HepG2 (cell line): Measurements from ENCODE around the gene LMF2. TPM values are rescaled to one million over a fixed set of nuclear protein-coding genes. Genes with fewer than 3 reads are reported as not detected.

Source experiments
- ADNP ChIP-seq: sonication (generic); formaldehyde crosslinking; IDR thresholded peaks from 2 replicates; pipeline ENCODE4 v1.4.0; 2020; ENCODE audit warnings: missing genetic modification reagents
- ARNTL ChIP-seq: sonication (generic); formaldehyde crosslinking; IDR thresholded peaks from 2 replicates; pipeline ENCODE4 v1.4.0; 2020; ENCODE audit warnings: mild to moderate bottlenecking, missing genetic modification reagents
- FOSL2 ChIP-seq: sonication (generic); formaldehyde crosslinking; IDR thresholded peaks from 2 replicates; pipeline ENCODE4 v1.4.0; 2020; ENCODE audit warnings: missing genetic modification reagents
- HNRNPL ChIP-seq: fragments of 200-400 bp; formaldehyde crosslinking; IDR thresholded peaks from 2 replicates; pipeline ENCODE4 v1.6.1; 2017; ENCODE audit warnings: mild to moderate bottlenecking, low read depth, low read length
- KDM4B ChIP-seq: sonication (generic); formaldehyde crosslinking; IDR thresholded peaks from 2 replicates; pipeline ENCODE4 v1.4.0; 2020; ENCODE audit warnings: missing genetic modification reagents
- MIER2 ChIP-seq: IDR thresholded peaks from 2 replicates; pipeline ENCODE4 v1.6.1; 2016; ENCODE audit warnings: missing biosample characterization, missing genetic modification reagents
- MLXIP ChIP-seq: sonication (generic); formaldehyde crosslinking; IDR thresholded peaks from 2 replicates; pipeline ENCODE4 v1.9.0; 2021; ENCODE audit warnings: missing genetic modification reagents, borderline replicate concordance
- MNT ChIP-seq: fragments of 450-650 bp; IDR thresholded peaks from 2 replicates; pipeline ENCODE4 v1.6.1; 2016
- POGZ ChIP-seq: sonication (generic); formaldehyde crosslinking; IDR thresholded peaks from 2 replicates; pipeline ENCODE4 v1.4.0; 2020; ENCODE audit warnings: mild to moderate bottlenecking, missing genetic modification reagents
- RCOR2 ChIP-seq: IDR thresholded peaks from 2 replicates; pipeline ENCODE4 v1.6.1; 2016; ENCODE audit warnings: missing biosample characterization, missing genetic modification reagents
- RXRB ChIP-seq: IDR thresholded peaks from 2 replicates; pipeline ENCODE4 v1.6.1; 2016; ENCODE audit warnings: borderline replicate concordance, missing genetic modification reagents, missing compliant biosample characterization
- YEATS4 ChIP-seq: sonication (generic); formaldehyde crosslinking; IDR thresholded peaks from 2 replicates; pipeline ENCODE4 v1.4.0; 2020; ENCODE audit warnings: missing genetic modification reagents, borderline replicate concordance
- ZBTB42 ChIP-seq: sonication (generic); formaldehyde crosslinking; IDR thresholded peaks from 2 replicates; pipeline ENCODE4 v1.5.0; 2020; ENCODE audit warnings: mild to moderate bottlenecking, missing genetic modification reagents
- ZHX1 ChIP-seq: sonication (generic); formaldehyde crosslinking; IDR thresholded peaks from 2 replicates; pipeline ENCODE4 v1.8.1; 2022; ENCODE audit warnings: low read depth, mild to moderate bottlenecking, missing genetic modification reagents
- ZMAT3 ChIP-seq: sonication (generic); formaldehyde crosslinking; conservative IDR thresholded peaks from 2 replicates; pipeline ENCODE4 v1.7.0; 2021; ENCODE audit warnings: missing genetic modification reagents
- ZNF24 ChIP-seq: fragments of 450-650 bp; IDR thresholded peaks from 2 replicates; pipeline ENCODE4 v1.6.1; 2017; ENCODE audit warnings: antibody characterized with exemption, mild to moderate bottlenecking
- ZNF558 ChIP-seq: sonication (generic); formaldehyde crosslinking; IDR thresholded peaks from 2 replicates; pipeline ENCODE4 v1.9.0; 2022; ENCODE audit warnings: mild to moderate bottlenecking, missing genetic modification reagents, borderline replicate concordance
- ZNF7 ChIP-seq: IDR thresholded peaks from 2 replicates; pipeline ENCODE4 v1.6.1; 2016; ENCODE audit warnings: missing biosample characterization, missing genetic modification reagents
- ZNF780A ChIP-seq: sonication (generic); formaldehyde crosslinking; IDR thresholded peaks from 2 replicates; pipeline ENCODE4 v1.8.0; 2022; ENCODE audit warnings: mild to moderate bottlenecking, missing genetic modification reagents, moderate library complexity
- polyA plus RNA-seq, 8 experiments: library from polyadenylated mRNA; depleted of rRNA in 3 of 8; stranded (reverse) in 7 of 8; unstranded in 1 of 8; fragments of >200 nt; fragmentation: Illumina TruSeq in 4 of 8; extraction: Trizol in 4 of 8; gene quantifications; 2 replicates each; pipeline versions ENCODE4 v1.2.1 to v1.2.3, GENCODE V29; 2011 to 2016; ENCODE audit warnings: low read depth in 4 of 8, missing spikeins in 1 of 8, mixed read lengths in 1 of 8; ENCODE audit not compliant: insufficient read depth in 1 of 8
- total RNA-seq, 5 experiments: library from RNA; depleted of rRNA; stranded (reverse); fragments of >200 nt; fragmentation: Illumina TruSeq; extraction: Trizol; gene quantifications; 2 replicates each; pipeline ENCODE4 v1.2.3, GENCODE V29; 2016; ENCODE audit warnings: low read depth in 1 of 5
- TF ChIP-seq, protein P1 (sequence below): sonication (generic); formaldehyde crosslinking; conservative IDR thresholded peaks from 2 replicates; pipeline ENCODE4 v1.5.0; 2020; ENCODE audit warnings: missing genetic modification reagents

LMF2 gene
- total and polyA plus RNA-seq, 2 of the 13 experiments (the other 11 are each of a cell fraction or from before 2014, with no cell fraction given), result 23.3 to 30.6 TPM

- TF ChIP-seq MNT (peak; percentile 86), MLXIP (CRISPR knock-in tag) (no peak), ARNTL (CRISPR knock-in tag) (peak; percentile 82), MIER2 (CRISPR knock-in tag) (no peak), ZNF24 (no peak), KDM4B (CRISPR knock-in tag) (no peak; the same call in 1 of the 2 replicates), ZNF558 (CRISPR knock-in tag) (peak; percentile 85; the same call in 1 of the 2 replicates), ZNF780A (CRISPR knock-in tag) (no peak; the same call in 1 of the 2 replicates), RXRB (CRISPR knock-in tag) (peak; percentile 39; the same call in 1 of the 2 replicates), ZMAT3 (CRISPR knock-in tag) (peak; percentile 33), ZBTB42 (CRISPR knock-in tag) (0 out of 2 replicates have a peak, but pooled peaks have one; percentile 31), HNRNPL (no peak), ZHX1 (CRISPR knock-in tag) (0 out of 2 replicates have a peak, but pooled peaks have one; percentile 37), RCOR2 (no peak), POGZ (CRISPR knock-in tag) (0 out of 2 replicates have a peak, but pooled peaks have one; percentile 54), FOSL2 (CRISPR knock-in tag) (peak; percentile 37; the same call in 1 of the 2 replicates), ADNP (no peak), ZNF7 (peak; percentile 11; the same call in 1 of the 2 replicates), YEATS4 (CRISPR knock-in tag) (peak; percentile 51; the same call in 1 of the 2 replicates)
- TF ChIP-seq, protein P1, sequence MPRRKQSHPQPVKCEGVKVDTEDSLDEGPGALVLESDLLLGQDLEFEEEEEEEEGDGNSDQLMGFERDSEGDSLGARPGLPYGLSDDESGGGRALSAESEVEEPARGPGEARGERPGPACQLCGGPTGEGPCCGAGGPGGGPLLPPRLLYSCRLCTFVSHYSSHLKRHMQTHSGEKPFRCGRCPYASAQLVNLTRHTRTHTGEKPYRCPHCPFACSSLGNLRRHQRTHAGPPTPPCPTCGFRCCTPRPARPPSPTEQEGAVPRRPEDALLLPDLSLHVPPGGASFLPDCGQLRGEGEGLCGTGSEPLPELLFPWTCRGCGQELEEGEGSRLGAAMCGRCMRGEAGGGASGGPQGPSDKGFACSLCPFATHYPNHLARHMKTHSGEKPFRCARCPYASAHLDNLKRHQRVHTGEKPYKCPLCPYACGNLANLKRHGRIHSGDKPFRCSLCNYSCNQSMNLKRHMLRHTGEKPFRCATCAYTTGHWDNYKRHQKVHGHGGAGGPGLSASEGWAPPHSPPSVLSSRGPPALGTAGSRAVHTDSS (CRISPR knock-in tag), result no peak
Observed at GRCh38 chr22:50525104-50525857, 17.8 kb upstream of the LMF2 start, which contains the start of gene SCO2 (continued).
